ENCODE measurements around the gene DNM3.

The DNM3 gene

GRCh38 chr1:172457479-172458130 lies 616.3 kb downstream of the DNM3 start:
- DNase-seq (ENCODE audit: low spot score) = no peak

GRCh38 chr1:172460177-172460576 lies 618.9 kb downstream of the DNM3 start:
- DNase-seq (ENCODE audit: low spot score) = no peak

GRCh38 chr1:172460887-172461315 lies 619.6 kb downstream of the DNM3 start:
- DNase-seq (ENCODE audit: low spot score) = no peak
